HG02642 (cell line): ENCODE data around the gene ARHGAP26.

Experiments
- ATAC-seq: cut with Tn5 transposase; IDR thresholded peaks from one replicate; pipeline ENCODE4 v1.9.1; 2021; ENCODE audit warnings: mild to moderate bottlenecking; ENCODE audit not compliant: unreplicated experiment, poor library complexity

The ARHGAP26 gene

DNA sequence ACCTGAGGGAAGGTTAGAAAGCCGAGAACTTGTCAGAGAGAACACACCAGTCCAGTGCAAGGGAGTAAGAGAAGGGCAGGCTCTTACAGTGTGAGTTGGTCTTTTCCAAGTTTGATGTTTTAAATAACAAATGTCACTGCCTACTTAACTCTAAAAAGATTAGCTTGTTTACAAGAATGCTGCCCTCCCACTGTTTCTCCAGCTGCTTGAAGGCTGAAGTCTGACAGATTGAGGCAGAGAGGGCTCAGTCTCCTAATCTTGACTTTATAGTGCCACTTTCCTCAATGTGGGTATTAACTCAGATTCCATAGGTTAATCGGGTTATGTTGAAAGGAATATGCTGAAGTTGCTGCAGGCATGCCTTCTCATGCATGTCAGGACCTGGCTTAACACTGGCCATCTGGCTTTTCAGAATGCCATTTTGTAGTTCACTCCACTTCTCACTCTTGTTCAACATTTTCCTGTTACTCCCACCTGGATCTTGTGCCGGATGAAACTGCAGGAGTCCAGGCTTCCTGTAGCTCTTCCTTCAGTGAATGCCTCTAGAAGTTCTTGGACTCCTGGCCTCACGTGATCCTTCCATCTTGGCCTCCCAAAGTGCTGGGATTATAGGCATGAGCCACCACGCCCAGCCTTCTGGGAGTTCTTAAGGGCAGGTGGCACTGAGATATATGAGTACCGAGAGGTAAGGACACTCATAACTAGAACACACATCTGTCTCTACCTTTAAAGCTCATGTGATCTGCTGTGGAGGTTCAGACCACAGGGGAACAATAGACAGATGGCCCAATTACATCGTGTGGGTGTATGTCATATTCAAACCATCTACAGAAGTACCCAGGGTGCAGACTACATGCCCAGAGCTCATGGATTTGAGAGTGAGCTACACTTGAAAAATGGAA lies 249.7 kb downstream of the ARHGAP26 start:
- ATAC-seq = peak; percentile 83

DNA sequence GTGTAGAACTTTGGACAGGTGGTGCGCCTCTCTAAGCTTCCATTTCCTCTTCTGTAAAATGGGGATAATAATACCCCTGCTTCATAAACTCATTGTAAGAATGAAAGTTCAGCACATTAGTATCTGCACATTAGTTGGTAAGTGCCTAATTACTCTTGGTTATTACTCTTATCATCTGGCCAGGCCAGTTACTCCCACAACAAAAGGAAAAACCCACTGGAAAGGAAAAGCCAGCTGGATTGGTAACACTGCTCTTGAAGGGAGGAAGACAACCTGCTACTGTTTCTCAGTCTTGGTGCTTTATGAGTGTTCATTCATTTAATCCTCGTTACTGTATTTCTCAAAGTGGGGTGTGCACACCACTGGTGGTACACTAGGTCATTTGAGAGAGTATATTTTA lies 251.4 kb downstream of the ARHGAP26 start:
- no peak for ATAC-seq

DNA sequence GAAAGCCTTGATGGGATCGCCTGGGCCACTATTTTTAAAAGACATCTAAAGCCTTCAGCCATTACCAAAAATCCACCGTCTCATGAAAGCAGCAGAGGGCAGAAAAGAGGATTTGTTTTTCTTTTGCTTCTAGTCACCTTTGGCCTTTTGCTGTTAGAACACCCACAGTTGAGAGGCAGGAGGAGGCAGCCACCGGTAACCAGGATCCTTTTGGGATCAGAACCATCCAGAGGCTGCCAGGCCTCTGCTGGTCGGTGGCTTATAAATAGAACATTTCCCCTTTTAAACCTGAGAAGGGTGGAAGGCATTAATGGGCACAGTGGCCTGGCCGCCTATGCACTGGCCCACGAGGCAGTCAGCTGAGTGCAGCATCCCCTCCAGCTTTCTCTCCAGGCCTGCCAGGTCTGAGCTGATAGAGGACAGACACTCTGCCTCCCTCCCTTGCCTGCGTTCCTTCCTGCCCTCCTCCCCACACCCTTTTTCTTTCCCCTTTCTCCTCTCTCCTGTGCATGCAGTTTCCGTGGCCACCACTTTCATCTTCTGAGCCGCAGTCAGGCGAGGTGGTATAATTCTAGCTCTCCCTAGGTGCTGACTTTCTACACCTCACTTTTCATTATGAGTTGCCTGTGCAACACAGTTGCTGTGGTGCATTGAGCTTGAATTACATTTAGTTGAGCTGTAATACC lies 253.4 kb downstream of the ARHGAP26 start:
- ATAC-seq = peak; percentile 60

DNA sequence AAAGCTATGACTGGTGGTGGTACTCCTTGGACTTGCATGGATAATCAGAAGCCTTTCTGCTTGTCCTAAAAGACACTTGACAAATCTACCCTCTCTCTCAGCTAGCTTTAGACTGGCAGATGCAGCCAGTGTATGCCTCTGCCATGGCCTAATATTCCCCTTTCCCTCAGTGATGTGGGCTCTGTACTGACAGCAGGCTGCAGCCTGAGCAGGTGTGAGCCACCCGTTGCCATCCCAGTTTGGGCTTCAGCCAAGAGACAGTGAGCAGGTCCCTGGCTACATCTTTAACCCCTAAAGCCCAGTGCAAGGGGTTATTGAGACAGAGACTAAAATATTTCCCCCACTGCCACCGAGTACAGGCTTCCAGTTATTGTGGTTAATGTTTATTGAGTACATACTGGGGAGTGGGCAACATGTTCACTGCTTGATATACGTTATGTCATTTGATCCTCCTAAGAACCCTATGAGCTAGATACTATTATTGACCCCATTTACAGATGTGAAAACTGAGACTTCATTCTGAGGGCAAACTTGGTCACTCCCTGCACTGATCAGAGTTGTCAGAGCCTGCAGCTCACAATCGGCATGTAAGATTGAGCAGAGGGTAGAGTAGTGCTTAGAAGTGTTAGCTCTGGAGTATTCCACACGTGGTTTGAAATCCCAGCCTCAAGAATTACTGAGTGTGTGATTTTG lies 254.2 kb downstream of the ARHGAP26 start:
- no peak for ATAC-seq

DNA sequence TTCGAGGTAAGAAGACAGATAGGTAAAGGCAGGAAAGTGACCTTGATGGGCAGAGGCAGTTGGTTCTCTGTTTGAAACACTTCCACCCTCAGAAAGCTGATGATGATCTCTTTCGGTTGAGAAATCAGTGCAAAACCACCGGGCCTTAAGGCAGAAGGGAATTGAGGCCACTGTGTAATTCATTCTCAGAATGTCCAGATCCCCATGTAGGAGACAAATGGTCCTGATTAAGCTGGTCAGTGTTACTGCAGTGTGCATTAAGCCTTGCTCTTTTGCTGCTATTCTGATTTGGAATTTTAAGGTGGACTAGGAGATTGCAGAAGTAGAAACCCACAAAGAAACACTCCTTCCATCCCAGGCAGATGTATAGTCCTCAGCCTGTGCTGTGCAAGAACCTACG lies 255.2 kb downstream of the ARHGAP26 start:
- ATAC-seq = no peak

DNA sequence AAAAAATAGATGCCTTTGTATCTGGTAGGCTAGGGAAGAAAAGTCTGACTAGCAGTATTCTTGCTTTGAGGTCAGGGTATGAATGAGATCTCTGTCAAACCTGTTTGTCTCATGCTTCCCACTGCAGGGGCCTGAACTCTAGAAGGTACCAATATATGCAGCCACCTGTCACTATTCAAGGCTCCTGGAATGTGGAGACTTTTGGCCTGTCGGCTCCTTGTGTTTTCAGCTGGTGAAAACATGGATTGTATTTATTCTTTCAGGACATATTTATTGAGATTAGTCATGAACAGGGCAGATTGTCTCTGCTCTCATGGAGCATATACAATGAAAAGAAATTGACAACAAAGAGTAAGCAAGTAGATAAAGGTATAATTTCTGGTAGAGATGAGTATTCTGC lies 255.8 kb downstream of the ARHGAP26 start:
- no peak for ATAC-seq

DNA sequence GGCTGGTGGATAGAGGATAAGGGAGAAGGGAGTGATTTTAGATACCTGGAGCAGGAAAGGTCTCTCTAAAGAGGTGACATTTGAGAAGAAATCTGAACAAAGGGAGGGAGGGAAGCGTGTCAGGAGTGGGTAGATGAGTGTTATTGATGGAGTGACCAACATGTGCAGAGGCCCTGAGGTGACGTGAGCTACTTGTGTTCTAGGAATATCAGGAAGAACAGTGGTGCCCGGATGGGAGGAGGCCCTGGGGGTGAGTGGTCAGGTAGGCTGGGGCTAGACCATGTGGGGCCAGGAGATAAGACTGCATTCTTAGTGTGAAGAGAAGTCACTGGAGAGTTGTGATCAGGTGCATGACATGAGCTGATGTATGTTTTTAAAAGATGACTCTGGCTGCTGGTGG lies 256.2 kb downstream of the ARHGAP26 start:
- ATAC-seq = no peak

DNA sequence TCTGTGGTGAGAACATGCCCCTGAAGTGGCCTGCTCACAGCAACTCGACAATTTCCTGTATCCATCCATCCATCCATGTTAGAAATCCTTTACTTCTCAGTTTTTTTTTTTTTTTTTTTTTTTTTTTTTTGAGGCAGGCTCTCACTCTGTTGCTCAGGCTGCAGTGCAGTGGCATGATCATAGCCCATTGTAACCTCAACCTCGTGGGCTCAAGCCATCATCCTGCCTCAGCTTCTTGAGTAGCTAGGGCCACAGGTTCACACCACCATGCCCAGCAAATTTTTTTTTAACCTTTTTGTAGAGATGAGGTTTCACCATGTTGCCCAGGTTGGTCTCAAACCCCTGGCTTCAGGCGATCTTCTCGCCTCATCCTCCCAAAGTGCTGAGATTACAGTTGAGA lies 259.1 kb downstream of the ARHGAP26 start:
- ATAC-seq = no peak

DNA sequence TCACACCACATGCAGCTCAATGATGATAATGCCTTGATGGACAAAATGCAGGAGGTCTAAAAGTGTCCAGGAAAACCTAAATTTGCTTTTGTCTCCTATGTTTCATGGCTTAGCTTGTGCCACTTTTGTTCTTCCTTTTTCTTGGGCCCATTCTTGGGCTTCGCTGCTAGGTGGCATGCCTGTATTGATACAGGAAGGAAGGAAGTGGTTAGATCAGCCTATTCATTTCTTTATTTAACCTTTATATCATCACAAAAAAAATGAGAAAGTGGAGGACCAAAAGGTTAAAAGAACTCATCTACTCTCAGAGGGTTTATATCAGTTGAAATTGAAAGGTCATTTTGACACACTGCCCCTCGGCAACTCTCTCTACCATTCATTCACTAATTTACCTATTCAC lies 260.2 kb downstream of the ARHGAP26 start:
- no peak for ATAC-seq

DNA sequence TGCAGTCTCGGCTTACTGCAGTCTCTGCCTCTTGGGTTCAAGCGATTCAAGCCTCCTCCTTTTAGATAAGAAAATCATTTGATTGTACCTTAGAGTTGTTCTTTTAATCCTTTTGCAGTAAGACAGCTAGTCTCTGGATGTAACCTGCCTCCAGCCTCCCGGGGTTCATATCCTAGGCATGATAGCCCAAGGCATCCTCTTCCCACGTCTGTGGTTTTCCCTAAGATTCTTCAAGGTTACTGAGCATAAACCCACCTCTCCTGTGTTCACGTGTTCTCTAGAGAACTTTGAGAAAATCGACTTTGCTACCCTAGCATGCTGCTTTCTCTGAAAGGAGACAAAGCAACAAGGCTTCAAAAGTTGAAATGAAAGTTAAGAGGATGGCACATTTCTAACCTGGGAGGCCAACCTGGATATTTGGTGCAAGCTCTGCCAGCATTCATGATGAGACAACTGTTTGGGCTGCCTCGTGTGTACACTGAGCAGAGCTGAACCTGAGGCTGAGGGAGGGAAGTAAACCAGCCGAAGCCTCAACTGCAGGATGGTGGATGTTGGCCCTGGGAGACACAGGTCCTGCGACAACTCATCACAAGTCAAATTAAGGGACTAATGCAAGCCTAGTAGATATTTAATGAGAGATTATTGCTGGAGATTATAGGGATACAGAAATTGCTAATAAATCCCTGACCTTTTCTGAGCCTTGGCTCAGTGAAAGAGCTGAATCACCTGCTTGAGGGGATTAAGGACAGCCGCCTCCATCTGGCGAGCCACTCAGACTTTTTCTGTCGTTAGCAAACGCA lies 261.8 kb downstream of the ARHGAP26 start:
- no peak for ATAC-seq

DNA sequence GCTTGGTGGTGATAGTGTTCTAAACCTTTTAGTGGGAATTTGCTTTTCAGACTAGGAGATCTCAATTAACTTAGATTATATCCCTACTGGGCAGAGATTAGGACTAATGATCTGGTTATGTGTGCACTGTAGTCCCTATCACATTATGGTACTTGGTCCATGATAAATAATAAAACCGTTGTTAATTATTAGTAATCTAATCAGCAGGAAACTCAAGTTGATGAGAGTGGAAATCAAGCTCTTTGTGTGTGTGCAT lies 262.3 kb downstream of the ARHGAP26 start:
- no peak for ATAC-seq

DNA sequence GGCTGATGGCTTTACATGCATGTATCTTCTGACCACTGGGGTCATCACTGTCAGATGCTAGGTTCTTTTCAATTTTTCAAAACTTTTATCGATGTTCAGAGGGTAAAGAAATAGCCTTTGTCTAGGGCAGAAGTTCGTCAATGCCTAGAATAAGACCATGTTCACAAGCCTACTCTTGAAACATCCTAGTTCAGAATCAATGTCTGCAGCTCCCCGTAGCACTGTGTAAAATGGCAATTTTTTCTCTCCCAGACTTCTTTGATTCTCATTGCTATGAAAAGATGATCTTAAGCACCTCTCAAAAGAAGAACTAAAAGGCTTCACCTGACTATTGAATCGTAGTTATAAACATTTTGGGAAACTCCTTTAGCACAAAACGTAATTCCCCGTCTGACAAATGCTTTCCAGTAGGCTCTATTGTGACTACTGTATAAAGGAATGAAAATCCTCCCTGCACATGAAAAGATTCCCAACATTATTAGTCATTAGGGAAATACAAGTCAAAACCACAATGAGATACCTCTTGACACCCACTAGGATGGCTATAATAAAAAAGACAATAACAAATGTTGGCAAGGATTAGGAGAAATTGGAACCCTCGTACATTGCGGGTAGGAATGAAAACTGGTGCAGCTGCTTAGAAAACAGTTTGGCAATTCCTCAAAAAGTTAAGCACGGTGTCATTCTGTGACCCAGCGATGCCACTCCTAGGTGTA lies 263.5 kb downstream of the ARHGAP26 start:
- no peak for ATAC-seq

DNA sequence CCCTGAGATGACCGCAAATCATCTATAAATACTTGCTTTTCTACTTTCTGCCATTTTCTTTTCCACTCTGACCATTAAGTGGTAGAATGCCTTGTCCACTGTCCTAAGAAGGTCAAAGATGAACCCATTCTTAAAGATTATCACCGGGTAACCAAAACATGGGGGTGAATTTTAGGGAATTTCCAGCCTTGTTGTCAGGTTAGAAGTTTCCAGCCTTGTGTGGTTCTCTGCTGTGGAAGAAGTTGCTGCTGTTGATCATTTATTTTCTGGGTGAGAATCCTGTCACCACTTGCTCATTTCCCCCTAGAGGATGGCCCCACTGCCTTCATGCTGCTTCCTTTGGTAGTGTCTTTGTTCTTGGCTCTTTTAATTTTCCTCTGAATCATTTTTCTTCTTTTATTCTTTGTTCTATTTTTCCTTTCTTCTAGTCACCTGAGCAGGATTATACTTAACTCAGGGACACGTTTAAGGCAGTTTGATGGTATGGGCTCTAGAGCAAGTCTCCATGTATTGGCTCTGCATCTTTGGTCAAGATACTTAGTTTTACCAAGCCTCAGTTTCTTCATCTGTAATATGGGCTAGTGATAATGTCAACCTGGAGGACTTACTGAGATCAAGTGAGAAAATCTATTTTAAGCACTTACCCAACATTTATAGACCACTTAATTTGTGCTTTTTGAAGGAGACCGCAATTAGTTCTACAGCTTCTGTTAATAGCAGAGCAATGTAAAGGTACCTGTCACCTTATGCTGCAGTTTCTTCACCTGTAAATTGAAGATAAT lies 266.2 kb downstream of the ARHGAP26 start:
- peak; percentile 60 for ATAC-seq

DNA sequence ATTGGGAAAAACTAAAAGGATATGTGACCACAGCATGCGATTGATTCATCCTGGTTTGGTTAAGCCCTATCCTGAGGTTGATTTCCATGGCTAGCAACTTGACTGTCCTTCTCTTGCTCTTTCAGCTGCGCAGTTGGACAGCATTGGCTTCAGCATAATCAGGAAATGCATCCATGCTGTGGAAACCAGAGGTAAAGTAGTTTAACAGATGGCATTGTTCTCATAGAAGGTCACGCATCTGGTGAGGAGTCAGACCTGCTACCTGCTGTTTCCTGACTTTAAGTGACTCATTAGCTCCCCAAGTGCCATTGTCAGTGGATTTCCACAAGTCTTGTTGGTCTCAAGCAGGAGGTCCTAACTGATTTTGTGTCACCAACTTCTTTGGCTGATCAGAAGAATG lies 266.9 kb downstream of the ARHGAP26 start:
- no peak for ATAC-seq

DNA sequence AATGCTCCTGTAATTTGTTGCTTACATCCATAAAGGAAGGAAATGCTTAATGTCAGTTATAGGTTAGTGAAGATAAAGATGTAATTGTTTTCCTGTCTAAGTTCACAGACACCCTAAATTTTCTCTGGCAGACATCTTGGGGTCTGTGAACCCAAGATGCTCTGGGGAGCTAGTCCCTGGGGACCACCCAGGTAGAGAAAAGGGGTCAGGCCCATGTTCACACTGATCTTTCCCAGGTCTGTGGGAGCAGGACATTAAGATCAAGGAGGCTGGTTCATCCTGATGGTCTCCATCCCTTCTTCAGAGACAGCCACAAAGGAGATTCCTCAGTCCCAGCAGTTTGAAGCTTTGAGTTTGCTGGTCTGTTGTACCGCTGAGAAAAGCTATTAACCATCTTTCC lies 267.5 kb downstream of the ARHGAP26 start:
- ATAC-seq = no peak

DNA sequence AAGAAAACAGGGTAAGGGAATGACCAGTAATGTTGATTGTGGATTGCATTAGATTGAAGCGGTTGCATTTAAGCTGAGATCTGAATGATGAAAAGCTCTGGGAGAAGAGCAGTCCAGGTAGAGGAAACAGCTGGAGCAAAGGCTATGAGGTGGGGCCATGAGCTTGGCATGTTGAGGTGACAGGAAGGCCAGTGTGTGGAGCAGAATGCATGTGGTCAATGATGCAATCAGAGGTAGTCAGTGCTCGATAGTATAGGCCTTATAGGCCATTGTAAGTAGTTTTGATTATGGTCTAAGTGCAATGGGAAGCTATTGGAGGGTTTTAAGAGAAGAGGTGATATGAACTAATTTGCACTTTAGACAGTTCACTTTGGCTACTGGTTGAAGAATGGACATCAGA lies 270.4 kb downstream of the ARHGAP26 start:
- ATAC-seq = no peak

DNA sequence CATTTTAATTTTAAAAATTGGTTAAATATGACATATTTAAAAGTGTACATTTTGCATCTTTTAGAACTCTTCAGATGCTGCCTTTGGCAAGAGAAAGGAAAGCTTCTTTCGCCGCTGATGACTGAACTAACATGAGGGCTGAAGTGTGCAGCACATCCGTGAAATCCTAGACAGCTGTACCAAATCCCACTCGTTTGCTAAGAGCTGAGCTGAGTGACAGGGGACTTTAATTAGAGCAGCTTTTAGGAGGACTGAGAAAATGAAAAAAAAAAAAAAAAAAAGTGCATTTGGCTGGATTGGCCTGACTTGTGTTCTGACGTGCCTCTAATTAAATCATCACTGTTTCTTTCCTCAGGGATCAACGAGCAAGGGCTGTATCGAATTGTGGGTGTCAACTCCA lies 271.3 kb downstream of the ARHGAP26 start:
- ATAC-seq = no peak

DNA sequence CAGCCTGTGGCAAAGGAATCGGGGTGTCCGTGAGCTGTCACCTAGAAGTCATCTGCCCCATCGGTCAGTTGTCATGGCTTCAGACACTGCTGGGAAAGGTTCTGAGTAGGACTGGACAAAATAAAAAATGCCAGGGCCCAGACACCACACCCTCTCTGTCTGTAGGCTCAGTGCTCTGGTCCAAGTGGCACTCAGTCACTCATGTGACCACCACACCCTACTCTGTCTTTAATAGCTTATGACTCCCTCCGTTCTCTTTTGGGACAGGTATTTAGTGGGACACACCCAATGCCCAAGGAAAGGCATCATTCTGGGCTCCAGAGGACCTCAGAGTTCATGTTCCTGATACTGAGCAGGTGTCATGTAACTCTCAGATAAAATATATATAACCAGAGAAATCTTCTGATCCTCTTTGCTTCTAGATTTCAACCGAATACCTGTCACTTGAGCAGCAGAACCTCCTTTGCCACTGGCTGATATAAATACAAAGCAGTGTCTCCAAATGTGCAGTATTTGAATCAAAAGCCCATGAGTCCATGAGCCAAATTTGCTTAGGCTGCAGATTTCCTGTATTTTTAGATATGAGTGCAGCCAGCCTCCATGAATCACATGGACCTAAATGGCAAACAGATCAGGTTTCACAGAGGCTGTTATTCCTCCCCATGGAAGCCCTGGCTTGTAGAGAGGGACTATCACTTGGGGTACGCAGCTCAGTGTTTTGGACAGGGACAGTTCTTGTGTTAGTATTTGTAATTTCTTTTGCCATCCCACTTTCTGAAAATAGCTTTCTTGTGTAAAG lies 272.0 kb downstream of the ARHGAP26 start:
- ATAC-seq = no peak

DNA sequence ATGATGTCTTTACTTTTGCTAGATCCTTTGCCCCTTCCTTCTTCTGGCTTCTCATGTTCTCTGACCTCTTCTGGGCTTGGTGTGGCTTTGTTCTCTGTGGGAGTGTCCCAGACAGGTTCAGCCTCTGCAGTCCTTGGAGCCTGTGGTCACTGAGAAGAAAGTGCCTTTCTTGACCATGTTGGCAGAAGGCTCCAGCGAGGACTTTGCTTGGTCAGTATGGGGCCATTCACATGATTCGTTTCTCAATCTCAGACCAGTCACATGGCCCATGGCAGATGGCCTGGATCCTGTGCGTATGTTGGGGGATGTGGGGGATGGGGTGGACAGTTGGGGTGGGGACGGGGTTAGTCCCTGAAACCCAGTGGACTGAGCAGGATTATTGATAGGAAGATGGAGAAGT lies 274.1 kb downstream of the ARHGAP26 start:
- no peak for ATAC-seq
